Activated CD4-positive, alpha-beta T cell treated with anti-CD3 and anti-CD28 coated beads, Interleukin-2, amount 50 U/mL, for 48 hours (primary cell): ENCODE data around the gene SNX3.

Experiments
- DNase-seq, 2 experiments: peaks; one replicate each; pipeline ENCODE4 v3.0.0-alpha.2; 2020

Gene SNX3

DNA sequence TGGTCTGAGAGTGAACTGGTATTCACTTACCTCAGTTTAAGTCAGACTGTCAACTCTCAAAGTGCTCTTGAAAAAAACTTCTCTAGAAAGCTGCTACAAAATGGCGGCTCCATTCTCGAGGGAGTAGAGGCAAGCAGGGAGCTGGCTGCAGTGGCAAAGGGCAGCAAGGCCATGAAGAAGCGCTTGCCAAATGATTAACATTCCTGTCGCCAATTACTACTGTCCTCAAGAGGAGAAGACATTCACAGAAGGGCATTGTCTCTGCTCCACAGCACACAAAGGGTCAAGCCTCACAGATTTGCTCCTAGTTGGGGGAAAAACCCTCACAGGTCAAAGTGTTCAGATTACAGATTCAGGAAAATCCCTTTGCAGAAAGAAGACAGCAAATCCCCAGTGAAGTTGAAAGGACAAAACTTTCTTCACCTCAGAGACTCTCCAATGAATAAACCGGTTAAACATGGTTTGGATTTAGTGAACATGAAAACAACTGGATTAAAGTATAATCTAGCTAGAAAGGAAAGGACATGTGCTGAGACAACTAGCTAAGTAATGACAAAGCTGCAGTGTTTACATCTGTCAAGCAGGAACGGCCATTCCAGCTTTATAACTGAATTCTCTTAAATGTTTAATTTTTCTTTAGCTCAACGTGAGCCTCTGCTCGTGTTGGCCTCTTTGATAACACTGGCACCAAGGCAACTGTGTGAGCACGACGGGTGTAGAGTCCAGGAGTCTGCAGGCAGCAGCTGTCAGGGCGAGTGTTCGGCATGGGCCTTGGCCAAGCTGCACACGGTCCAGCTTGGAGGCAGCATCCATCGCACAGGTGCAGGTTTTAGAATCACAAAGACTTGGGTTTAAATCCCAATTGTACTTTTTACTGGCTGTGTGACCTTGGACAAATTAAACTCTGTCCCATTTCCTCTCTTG, 57.4 kb downstream of the SNX3 start:
- no peak for DNase-seq

- DNase-seq, result no peak
Observed at GRCh38 chr6:108200631-108201030, 60.2 kb downstream of the SNX3 start.

GRCh38 chr6:108200186-108200585, 60.7 kb downstream of the SNX3 start:
- no peak for DNase-seq

DNA sequence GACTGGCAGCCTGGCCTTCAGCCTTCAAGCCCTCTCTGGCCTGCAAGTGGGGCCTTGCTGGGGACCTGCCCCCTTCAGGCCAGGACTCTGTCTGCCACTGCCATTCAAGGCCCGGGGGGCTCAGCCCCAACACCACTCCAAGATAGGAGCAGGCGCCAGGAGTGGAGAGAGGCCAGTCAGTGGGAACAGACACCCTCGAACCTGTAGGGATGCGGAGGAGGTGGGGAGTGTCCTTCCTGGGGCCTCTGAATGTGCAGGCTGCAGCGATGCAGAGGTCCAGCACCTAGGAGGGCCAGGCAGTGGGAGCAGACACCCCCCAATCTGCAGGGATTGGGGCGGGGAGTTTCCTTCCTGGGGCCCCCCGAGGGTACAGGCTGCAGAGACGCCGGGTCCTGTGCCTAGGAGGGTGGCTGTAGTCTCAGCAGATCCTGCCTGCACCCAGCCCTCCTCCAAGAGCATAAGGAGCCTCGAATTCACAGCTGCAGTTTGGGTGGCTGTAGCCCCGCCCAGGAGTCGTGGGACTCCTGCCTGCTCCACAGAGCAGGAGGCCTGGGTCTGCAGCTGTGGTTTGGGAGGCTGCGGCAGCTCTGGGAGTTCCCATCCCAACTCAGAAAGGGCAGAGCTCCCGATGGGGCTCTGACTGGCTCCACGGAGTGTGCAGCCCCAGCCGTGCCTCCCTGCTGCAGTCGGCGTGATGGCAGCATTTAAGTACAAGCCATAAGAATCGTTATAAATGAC, 61.9 kb downstream of the SNX3 start:
- no peak for DNase-seq

GRCh38 chr6:108195209-108195608, 65.6 kb downstream of the SNX3 start:
- no peak for DNase-seq

GRCh38 chr6:108194503-108194902, 66.3 kb downstream of the SNX3 start:
- DNase-seq, result no peak

DNA sequence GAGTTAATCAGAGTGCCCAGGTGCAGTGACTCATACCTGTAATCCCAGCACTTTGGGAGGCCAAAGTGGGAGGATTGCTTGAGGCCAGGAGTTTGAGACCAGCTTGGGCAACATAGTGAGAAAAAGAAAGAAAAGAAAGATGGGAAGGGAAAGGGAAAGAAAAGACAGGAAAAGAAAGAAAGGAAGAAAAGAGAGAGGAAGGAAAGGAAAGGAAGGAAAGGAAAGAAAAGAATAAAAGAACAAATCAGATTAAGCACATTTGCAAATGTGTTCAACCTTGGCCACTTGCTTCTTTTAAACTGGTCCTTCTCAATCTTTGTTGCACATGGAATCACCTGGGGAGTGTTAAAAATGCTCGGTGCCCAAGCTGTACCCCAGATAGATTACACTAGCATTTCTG, 67.0 kb downstream of the SNX3 start:
- DNase-seq, result no peak

GRCh38 chr6:108193131-108193530, 67.7 kb downstream of the SNX3 start:
- DNase-seq, result no peak

GRCh38 chr6:108187519-108187918, 73.3 kb downstream of the SNX3 start:
- no peak for DNase-seq

GRCh38 chr6:108186226-108186625, 74.6 kb downstream of the SNX3 start:
- no peak for DNase-seq

- no peak for DNase-seq
Observed at GRCh38 chr6:108180776-108181175, 80.1 kb downstream of the SNX3 start.

GRCh38 chr6:108180266-108180665, 80.6 kb downstream of the SNX3 start:
- DNase-seq, result no peak

DNA sequence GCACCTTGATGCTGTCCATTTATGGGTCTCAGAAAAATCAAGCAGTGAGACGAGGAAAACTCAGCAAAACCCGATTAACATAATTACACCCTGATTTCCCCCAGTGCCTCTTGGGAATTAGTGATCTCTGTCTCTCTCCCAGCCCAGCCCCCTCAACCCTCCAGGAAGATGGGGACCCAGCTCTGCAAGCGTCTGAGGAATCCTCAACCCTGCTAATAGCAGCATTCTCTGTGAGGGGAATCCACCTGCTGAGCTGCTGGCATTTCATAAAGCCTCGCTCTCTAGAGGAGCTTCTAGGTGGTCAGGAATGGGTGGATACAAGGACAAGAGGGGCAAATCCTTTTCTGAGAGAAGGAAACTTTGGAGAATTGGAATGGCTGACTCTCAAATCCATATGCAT, 81.1 kb downstream of the SNX3 start:
- no peak for DNase-seq

DNA sequence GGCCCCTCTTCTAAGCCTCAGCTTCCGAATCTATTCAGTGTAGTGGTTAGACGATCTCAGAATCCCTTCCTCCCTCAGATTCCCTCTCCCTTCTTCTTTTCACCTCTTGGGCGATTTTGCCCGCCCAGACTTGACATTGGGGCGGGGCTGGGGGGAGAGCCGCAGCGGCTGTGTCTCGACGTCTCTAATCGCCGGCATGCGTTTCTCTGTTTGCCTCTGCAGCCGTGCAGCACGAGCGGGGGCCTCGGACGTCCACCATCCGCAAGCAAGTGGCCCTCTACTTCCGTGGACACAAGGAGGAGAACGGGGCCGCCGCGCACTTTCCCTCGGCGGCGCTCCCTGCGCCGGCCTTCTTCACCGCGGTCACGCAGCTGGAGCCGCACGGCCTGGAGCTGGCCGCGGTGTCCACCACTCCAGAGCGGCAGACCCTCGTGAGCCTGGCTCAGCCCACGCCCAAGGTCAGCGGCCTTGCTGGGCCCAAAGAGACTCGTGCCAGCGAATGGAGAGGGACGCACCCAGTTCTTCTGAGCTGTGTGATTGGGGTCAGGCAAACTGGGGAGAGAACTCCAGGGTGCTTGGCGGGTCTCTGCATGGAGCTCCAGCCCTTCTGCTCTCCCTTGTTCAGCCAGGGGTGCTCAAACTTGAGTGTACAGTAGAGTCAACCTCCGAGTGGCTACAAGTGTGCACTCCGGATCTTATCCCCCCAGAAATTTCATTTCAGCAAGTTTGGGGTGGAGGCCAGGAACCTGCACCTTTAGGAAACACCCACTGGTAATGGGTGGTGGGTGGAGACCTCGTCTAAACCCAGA, 84.4 kb downstream of the SNX3 start:
- no peak for DNase-seq

GRCh38 chr6:108175592-108176279, 85.1 kb downstream of the SNX3 start:
- DNase-seq, result peak in 1 of 2 experiments; percentile 17

GRCh38 chr6:108175176-108175591, 85.7 kb downstream of the SNX3 start:
- DNase-seq, result no peak

- peak; percentile 32 to 37 for DNase-seq
Observed at GRCh38 chr6:108174371-108175175, 86.3 kb downstream of the SNX3 start.

DNA sequence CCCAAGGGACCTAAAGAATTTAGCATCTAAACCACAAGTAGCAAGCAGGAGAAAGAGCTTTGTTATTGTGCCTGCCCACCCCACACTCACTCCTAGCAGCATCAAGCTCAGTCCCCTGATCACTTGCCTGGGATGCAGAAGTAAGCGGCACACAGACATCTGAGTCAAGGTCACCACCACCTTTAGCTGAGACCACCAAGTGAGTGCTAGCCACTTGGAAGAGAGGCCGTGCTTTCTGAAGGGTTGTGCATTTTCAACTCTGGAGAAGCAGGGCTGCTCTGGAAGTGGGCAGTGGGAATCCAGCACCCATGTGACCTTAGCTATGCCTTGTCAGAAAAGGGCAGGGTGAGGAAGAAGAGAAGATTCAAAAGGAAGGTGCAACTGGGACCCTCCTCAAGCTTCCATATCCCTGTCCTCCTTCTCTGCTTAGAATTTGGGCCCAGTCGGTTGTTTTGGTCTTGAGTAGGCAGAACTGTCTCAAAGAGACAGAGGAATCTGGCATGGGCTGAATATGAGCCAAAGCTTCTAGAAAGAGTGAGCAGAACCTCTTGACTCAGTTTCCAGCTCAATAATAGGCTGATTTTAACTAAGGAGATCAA, 88.8 kb downstream of the SNX3 start:
- DNase-seq, result no peak

- no peak for DNase-seq
Observed at GRCh38 chr6:108171291-108171917, 89.4 kb downstream of the SNX3 start.
